ENCODE measurements around the gene USP3.

USP3 gene

DNA sequence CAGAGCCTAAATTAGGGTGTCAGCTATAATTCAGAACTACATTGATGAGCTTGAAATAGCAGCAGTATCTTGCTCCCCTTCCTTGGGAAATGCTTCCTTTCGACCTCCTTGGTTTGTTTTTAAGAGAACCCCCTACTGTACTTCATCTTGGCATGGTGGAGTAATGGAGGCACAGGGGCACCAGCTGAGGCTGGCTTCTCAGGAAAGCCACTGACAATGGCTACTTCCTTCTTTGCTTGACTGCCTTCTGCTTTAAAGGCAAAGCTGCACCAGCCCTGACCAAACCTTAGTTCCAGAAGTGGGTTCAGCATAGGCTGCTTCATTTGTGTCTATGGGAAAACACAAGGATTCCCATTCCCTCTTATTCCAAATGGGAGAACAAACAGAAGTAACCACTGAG lies 91.3 kb downstream of the USP3 start:
- no peak overlapping the region for H3K27ac ChIP-seq (ENCODE audit: low read depth, low read length)
- TF ChIP-seq CTCF (IDR thresholded peaks at IDR 0.05; ENCODE audit: low read depth, low read length, poor library complexity, severe bottlenecking) (no peak), EZH2phosphoT487 (IDR thresholded peaks at IDR 0.05; ENCODE audit: borderline replicate concordance, low read length) (no peak)
- H3K4me2 ChIP-seq (ENCODE audit: low read length) = no peak overlapping the region

DNA sequence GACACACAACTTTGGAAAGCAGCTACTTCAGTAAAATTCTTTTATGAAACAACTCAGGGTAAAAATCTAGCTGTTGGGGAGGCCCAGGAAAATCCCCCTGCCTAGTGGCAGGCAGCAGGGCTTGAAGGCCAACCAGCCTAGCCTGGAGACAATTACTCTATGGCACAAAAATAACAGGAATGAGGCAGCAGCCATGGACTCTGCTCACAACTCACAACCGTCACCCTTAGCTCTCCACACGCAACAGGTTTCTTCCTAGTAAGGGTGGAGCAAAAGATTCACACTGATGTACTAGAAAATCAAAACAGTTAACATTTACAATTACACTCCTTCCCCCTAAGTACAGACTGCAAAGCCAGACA lies 92.3 kb downstream of the USP3 start:
- no peak overlapping the region for H3K4me3 ChIP-seq (ENCODE audit: low read length)
- H3K36me3 ChIP-seq (ENCODE audit: control insufficient read depth, low read length) = peaks cover 27% of the 10 kb centered on the region
- H3K9me3 ChIP-seq (ENCODE audit: control insufficient read depth, insufficient read depth, low read length) = no peaks in the 10 kb centered on the region
- H3F3A ChIP-seq (ENCODE audit: control insufficient read depth, insufficient read depth) = peaks cover 14% of the 10 kb centered on the region
- peaks cover 6% of the 10 kb centered on the region for H3K79me2 ChIP-seq (ENCODE audit: control insufficient read depth, low read length)
- H3K4me2 ChIP-seq (ENCODE audit: low read length) = no peak overlapping the region
- no peaks in the 10 kb centered on the region for H3K9me2 ChIP-seq (replicated peaks; ENCODE audit: control insufficient read depth, low read length)
- no peak overlapping the region for H3K27ac ChIP-seq (ENCODE audit: low read depth, low read length)
- H3K27me3 ChIP-seq (ENCODE audit: control insufficient read depth, low read length) = no peaks in the 10 kb centered on the region
- no peaks in the 10 kb centered on the region for H4K20me1 ChIP-seq (ENCODE audit: control insufficient read depth, insufficient read depth, low read depth, low read length)
- H3K4me1 ChIP-seq (ENCODE audit: control insufficient read depth, low read length) = peaks cover 50% of the 10 kb centered on the region
- TF ChIP-seq CTCF (IDR thresholded peaks at IDR 0.05; ENCODE audit: low read depth, low read length, poor library complexity, severe bottlenecking) (no peak), EZH2phosphoT487 (IDR thresholded peaks at IDR 0.05; ENCODE audit: borderline replicate concordance, low read length) (no peak)

More for the DNA sequence above, 91.3 kb downstream of the USP3 start:
- Histone ChIP-seq H3K27me3 (ENCODE audit: control insufficient read depth, low read length) (no peaks in the 10 kb centered on the region), H3K9me3 (ENCODE audit: control insufficient read depth, insufficient read depth, low read length) (no peaks in the 10 kb centered on the region), H3K4me3 (ENCODE audit: low read length) (no peak overlapping the region), H3K4me1 (ENCODE audit: control insufficient read depth, low read length) (peaks cover 47% of the 10 kb centered on the region), H3K79me2 (ENCODE audit: control insufficient read depth, low read length) (peaks cover 6% of the 10 kb centered on the region), H3F3A (ENCODE audit: control insufficient read depth, insufficient read depth) (peaks cover 12% of the 10 kb centered on the region), H3K9me2 (replicated peaks; ENCODE audit: control insufficient read depth, low read length) (no peaks in the 10 kb centered on the region), H4K20me1 (ENCODE audit: control insufficient read depth, insufficient read depth, low read depth, low read length) (no peaks in the 10 kb centered on the region), H3K36me3 (ENCODE audit: control insufficient read depth, low read length) (peaks cover 37% of the 10 kb centered on the region)

GRCh38 chr15:63597038-63597790 lies 92.8 kb downstream of the USP3 start, which contains the start of gene FBXL22:
TSS of gene FBXL22 (plus strand) at chr15:63597387. CDS start at chr15:63597393, 6 bp downstream.
- peaks cover 23% of the 10 kb centered on the region for H3K36me3 ChIP-seq (ENCODE audit: control insufficient read depth, low read length)
- H3K9me2 ChIP-seq (replicated peaks; ENCODE audit: control insufficient read depth, low read length) = no peaks in the 10 kb centered on the region
- no peaks in the 10 kb centered on the region for H3K27me3 ChIP-seq (ENCODE audit: control insufficient read depth, low read length)
- H3F3A ChIP-seq (ENCODE audit: control insufficient read depth, insufficient read depth) = peaks cover 14% of the 10 kb centered on the region
- H3K27ac ChIP-seq (ENCODE audit: low read depth, low read length) = no peak within 1 kb of the TSS
- H4K20me1 ChIP-seq (ENCODE audit: control insufficient read depth, insufficient read depth, low read depth, low read length) = no peaks in the 10 kb centered on the region
- TF ChIP-seq CTCF (IDR thresholded peaks at IDR 0.05; ENCODE audit: low read depth, low read length, poor library complexity, severe bottlenecking) (no peak), EZH2phosphoT487 (IDR thresholded peaks at IDR 0.05; ENCODE audit: borderline replicate concordance, low read length) (no peak)
- H3K9me3 ChIP-seq (ENCODE audit: control insufficient read depth, insufficient read depth, low read length) = no peaks in the 10 kb centered on the region
- peaks cover 56% of the 10 kb centered on the region for H3K4me1 ChIP-seq (ENCODE audit: control insufficient read depth, low read length)
- H3K4me2 ChIP-seq (ENCODE audit: low read length) = no peak within 1 kb of the TSS
- peaks cover 6% of the 10 kb centered on the region for H3K79me2 ChIP-seq (ENCODE audit: control insufficient read depth, low read length)
- H3K4me3 ChIP-seq (ENCODE audit: low read length) = no peak within 1 kb of the TSS

All from DOHH2 (cell line).